HG02798 (cell line): ENCODE results near the gene FUNDC2.

Source experiments
- ATAC-seq: cut with Tn5 transposase; IDR thresholded peaks from one replicate; pipeline ENCODE4 v1.9.1; 2021; ENCODE audit warnings: mild to moderate bottlenecking; ENCODE audit not compliant: unreplicated experiment, poor library complexity

The FUNDC2 gene

DNA sequence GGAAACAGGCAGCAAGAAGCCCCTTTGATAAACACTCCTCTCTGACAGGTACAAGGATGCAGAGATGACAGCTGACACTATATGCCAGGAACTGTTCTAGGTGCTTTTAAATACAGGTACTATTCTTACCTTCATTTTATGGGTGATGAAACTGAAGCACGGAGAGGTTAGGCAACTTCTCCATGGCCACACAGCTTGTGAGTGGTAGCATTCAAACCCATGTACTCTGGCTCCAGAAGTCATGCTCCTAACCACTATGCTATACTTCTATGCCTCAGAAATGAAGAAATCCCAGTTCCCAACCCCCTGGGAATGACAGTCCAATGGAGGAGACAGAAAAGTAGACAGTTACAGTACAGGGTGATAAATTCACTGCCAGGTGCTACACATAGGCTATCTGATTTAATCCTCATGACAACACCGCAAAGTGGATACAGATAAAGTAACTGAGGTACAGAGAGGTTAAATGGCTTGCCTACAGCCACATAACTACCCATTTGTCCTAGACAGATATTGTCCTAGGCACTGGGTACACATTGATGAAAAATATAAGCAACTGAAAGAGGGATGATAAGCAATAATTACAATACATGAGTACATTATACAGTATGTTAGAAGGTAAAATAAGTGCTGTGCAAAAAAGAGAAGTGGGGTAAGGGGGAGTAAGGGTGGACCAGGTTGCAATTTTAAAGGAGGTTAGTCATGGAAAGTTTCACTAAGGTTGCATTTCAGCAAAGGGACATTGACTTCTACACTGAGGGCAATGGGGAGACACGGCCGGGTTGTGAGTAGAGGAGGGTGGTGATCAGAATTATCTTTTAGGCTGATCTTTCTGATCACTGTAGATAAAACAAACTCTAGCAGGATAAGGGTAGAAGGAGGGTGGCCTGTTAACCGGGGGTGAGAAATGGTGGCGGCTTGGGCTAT lies 2.5 kb upstream of the FUNDC2 start:
- no peak for ATAC-seq

DNA sequence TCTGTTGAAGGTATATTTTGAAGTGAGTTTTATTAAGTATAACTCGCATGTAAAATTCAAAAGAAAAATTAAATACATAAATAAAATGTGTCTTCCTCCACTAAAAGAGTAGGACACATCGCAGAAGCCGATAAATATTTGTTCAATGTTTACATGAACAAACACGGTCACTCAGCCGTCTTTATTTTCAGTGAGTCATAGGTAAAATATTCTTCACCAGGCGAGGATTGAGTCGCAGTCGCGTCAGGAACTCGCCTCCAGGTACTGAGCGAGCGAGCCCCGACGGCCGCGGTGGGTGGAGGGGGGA lies 271 bp upstream of the FUNDC2 start:
- ATAC-seq = no peak

DNA sequence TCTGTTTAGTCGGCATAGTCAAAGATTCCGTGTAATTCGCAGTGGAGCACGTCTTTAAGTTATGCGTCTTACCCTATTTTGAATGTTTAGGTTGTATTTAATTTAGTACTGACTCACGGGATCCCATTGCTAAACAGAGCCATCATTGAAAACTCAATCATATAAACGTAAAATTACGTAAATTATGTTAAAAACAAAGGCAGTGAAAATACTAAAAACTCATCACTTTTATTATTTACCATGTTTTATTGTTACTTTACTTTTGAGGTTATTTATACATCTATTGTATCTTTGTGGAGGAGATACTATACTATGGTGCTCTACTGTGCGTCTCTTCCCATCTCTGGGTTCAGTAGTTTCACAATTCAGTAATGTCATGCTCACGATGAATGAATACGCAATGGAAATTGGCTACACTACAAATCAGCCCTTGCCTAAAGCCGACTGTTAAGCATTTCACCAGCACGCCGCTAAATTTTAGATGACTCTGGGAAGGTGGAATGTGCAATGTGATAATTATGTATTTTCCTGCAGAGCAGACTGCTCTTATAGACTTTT lies 944 bp downstream of the FUNDC2 start:
- ATAC-seq = no peak

DNA sequence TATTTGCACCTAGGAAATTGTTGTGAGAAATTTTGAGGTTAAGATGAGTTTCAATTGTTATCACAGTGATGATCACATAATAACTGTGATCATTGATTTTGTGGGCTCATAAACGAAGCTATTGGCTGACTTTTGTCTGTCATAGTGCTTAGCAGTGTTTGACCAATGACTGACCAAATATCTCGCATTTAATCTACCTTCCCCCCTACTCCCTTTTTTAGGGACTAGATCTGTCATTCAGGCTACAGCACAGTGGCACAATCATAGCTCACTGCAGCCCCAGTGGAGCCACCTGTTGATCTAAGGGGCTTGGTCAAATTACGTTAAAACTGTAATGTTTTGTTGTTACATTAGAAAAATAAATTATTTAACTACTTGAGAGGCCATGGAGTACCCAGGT lies 1.5 kb downstream of the FUNDC2 start:
- no peak for ATAC-seq

DNA sequence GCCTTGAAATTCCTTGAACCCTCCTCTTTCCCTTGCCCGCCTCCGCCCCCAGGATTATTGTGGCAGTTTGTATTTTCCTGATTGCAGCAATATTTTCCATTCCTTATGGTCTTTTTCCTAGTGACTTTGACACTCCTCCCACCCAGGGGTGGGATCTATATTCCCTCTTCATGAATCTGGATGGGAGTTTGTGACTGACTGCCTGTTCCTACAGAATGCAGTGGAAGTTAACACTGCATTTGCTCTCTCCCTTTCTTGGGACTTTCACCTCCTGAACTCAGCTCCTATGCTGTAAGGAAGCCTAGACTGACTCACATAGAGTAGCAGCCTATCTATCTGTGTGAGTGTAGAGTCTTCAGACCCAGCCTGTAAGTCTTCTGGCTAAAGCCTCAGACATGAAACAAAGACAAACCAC lies 2.2 kb downstream of the FUNDC2 start:
- no peak for ATAC-seq

DNA sequence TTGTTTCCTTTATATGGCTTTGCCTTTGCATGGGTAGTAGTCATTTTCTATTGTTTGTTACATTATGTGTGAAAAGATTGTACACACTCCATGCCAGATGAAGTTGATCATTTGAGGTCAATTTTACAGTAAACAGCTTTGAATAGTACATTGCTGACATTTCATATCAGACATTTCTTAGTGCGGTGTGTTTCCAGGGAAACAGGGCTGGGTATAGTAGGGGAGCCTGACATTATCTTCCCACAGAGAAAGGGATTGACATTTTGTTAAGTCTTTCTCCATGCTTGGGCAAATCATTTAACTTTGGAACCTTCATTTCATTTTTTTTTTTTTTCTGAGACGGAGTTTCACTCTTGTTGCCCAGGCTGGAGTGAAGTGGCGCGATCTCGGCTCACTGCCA lies 5.0 kb downstream of the FUNDC2 start:
- no peak for ATAC-seq

DNA sequence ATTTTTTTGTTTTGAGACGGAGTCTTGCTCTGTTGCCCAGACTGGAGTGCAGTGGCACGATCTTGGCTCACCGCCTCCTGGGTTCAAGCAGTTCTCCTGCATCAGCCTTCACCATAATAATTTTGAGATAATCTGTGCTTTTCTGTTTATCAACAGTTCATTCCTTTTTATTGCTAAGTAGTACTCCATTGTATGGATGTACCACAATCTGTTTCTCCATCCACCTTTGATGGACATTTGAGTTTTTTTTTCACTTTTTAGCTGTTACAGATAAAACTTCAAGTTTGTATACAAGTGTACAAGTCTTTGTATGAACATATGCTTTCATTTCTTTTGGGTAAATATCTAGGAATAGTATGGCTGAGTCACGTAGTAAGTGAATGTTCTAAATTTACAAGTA lies 9.0 kb downstream of the FUNDC2 start:
- ATAC-seq = no peak

DNA sequence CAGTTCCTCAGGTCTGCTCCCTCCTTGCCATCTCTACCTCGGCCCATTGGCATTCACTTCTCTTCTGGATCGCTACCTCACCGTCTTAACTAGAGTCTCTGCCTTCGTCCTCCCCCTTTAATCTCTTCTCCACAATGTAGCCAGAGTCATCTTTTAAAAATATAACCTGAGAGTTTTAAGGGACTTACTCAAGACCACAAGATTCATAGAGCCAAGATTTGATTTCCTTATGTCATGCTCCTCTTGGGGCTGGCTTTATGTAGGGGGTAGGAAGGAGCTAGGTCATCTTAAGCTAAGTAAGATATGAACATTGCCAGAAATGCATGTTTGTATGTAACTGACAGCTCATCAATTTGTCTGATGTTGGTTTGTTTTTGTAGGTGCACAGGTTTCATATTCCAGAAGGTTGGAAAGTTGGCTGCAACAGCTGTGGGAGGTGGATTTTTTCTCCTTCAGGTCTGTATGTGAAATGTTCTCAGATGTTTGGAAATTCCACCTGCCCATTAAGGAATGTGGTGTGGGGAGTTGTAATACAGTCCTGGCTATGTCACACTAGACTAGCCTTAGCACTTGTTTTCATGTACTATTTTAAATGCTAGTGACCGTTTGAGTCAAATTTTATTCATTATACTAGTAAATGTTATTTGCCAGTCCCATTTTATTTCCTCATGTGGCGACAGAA lies 19.6 kb downstream of the FUNDC2 start:
- no peak for ATAC-seq

DNA sequence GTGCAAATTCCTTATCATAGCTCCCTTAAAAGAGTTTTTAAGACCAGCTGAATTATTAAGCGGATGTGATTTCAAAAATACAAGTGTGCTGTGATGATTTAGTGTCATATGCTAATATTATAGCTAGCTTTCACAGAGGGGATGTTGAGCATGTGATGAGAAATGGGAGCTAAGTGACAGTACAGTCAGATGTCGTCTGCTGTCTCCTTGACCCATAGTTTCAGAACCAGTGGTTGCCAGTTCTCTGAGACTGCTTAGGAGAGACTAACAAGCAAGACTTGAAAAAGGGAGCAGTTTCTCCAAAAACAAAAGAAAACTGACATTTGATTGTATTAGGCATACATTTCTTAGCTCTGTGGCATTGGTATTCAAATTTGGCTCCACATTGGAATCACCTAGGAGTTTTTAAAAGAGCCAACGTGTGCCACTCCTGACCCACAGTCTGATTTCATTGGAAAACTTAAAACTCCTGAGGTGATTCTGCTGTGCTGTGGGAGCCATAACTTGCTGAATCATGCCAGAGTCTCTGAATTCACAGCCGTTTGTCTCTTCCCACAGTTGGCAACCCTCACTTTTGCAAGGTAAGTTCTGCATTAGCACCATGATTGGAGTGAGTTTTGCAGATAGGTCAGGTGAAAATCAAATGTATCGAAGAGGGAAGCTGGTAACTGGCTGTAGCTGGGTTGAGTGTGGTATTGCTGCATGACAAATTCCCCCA lies 20.3 kb downstream of the FUNDC2 start:
- ATAC-seq = no peak

DNA sequence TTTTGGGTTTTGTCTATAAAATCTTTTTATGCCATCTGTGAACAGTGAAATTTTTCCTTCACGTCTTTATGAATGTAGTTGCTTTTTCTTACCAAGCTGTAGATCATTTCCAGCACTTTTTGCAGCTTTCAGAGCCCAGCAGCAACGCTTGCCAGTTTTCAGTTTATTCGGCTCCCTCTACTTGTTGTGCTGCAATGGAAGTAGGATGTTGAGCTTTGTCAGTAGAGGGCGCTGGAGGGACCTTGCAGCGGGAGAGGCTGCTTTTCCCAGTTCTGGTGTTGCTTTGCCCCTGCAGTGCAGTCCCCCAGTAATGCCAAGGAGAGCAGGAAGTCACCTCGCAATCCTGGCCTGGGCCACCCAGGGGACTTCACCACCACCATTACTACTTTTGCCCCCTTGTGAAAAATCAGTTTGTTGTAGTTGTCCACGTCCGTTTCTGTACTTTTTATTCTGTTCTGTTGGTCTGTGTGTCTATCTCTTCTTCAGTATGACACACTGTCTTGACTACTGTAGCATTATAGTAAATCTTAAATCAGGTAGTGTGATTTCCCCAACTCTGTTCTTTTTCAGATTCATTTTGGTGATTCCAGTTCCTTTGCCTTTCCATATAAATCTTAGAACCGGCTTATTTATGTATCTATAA lies 22.5 kb downstream of the FUNDC2 start:
- ATAC-seq = no peak

DNA sequence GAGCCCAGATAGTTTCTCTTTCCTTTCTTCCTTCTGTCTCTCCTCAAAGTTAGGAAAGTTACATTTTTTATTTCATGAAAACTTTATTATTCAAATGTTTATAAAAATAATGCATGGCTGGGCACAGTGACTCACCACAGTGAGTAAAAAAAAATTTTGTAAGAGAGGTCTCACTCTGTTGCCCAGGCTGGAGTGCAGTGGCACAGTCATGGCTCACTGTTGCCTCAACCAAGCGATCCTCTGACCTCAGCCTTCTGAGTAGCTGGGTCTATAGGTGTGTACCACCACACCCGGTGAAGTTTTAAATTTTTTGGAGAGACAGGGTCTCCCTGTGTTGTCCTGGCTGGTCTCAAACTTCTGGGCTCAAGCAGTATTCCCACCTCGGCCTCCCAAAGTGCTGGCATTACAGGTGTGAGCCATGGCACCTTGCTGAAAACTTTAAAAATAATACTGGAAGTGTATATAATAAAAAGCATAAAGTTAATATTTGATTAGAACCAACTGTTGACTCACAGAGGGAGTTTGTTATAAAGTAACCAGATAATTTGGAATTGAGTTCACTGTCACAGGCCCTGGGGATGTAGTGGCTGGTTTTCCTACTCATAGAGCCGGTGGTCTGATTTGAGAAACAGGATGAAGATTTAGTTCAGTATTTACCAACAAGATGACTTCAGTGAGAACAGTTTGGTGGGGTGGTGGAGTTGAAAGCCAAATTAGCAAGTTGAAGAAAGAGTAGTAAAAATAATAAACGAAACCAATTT lies 26.3 kb downstream of the FUNDC2 start:
- ATAC-seq = no peak

DNA sequence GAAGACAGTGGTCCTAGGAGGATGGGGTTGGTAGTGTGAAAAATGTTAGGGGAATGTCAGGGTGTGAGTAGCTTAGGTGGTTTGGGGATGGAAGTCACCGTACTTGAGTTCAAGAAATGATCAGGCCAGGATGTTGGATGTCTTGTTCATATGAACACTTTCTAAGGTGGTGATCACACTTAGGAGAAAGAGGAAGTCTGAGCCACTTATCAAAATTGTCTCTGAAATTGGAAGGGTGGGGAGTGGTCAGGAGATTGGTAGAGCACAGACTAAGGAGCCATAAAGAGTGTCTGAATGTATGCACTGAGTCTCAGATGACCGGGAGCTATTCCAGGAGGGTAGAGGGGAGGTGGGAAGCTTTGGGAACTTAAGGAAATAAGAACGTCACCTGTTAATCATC lies 27.0 kb downstream of the FUNDC2 start:
- no peak for ATAC-seq

DNA sequence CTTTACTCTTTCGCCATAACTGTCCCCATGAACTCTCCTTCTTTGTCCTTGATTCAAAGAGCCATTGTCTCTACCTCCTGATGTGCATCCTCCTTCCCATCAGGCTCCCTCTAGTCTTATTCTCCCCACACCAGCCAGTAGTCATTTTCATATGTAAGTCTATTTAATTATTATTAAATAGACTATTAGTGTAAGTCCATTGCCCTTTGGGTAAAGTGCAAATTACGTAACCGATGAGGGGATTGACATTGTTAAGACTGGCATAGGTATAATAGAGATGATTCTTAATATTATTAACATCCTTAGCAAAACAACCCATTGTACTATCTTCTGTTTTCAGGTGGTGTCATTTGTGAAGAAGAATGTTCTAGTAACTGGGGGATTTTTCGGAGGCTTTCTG lies 27.6 kb downstream of the FUNDC2 start:
- ATAC-seq = no peak

DNA sequence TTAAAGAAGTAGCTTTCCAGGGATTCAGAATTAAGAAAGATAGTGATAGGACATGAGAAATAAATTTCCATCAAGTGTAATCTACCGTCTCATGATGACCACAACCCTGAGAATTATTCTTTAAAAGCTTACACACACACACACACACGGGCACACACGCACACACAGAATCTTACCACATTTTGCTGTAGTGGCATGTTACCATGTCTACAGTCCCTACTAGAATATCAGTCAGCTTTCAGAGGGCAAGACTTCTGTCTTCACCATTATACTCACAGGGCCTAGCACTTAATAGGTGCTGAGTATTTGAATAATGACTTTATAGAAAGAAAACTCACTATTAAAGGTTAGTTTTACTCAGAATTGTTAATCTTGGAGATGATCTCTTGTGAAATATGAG lies 28.9 kb downstream of the FUNDC2 start:
- no peak for ATAC-seq

DNA sequence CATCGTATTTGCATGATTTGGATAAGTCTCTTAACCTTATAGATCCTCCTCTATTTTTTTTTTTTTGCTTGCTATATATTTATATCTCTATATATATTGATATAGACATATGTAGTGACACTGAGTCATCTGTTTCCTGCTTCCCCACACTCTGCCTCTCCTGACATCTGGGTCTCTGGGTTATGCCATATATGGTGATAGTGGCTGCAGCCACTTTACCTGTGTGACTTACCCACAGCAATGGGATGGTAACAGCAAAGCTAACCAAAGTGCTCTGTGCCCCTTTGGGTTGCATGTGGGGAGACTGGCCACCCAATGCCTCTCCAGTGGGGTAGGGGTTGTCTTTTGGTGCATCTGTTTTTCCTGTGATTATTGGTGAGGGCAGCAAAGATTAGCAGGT lies 29.8 kb downstream of the FUNDC2 start:
- no peak for ATAC-seq

DNA sequence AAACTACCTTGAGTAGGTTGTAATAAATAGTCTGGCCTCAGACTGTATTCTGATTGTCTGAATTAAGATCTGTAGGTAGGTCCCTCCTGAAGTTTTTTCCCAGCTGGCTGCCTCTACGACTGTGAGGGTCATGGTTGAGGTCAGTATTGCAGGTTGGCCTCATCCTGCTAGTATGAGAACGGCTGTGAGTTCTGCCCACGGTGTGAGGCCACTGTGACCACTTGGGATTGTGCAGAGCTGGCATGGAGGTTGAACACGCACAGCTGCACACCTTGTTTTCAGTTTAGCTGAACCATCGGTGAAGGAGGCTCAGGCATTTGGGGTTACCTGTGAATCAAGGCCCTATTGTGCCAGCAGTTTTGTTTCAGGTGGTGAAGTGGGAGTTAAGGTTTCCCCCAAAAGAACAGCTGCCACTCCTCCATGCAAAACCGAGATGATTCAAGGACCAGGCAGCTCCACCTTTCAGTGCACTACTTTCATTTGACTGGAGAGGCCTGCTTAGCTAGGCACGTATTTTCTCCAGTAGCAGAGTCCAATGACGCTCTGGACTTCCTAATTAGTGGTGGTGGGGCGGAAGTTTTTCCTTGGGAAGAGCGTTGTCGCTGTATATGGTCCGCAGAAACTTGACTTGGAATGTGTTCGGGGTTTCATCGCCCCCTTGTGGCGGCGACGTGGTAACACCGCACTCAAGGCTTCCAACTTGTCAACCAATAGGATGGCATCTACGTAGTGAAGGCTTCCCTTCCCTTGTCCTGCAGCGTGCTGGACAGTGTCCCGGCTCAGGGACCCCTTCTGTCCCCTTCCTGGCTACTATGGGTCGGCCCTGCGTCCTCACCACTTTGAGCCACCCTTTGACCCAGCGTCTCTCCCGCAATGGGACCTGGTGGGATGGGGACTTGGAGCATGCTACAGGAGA lies 30.5 kb downstream of the FUNDC2 start:
- peak; percentile 76 for ATAC-seq

DNA sequence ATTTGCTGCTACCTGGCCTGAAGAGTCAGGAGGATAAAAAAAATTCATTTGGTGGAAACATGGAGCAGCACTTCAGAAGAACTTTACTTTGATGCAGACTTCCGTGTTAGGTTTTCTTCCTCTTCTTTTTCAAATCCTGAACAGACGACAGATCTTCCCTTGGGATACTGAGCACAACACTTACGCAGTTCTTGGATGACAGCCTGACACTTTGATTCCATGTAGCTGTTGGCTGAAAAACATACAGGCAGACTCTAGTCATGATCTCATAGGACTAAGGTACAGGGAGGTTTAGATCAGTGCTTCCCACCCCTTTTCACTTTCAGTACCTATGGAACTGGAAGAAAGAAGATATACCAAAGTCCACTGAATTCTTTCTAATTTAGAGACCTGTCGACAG lies 35.1 kb downstream of the FUNDC2 start:
- ATAC-seq = no peak

DNA sequence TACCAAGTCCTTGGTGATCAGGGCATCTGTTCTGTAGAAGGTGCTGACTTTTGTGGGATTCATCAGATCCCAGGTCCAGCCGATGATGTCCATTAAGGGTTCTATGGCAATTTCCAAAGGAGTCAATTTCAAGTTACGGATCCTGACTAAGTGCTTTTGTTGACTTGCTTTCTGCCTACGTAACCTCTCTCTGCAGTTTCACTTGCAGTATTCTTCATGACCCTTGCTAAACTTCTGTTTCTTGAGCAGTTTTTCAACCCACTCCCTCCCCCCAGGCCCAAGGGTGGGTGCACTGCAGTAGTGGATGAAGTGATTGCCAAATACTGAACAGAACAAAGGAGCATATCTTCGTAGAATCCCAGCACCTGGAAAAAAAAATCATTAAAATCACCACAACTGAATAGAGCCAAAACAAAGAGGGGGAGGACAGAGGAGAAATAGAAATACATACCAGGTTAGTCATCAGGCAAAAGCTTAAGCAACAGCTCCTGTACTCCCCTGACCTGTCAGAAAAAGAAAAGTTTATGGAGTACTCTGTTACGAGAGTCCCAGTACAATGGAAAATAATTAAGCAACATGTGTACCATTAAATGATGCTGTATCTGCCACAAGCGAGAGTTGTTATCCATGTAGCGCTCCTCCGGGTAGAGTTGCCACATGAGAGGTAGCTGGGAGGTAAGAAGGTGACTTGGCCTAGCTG lies 38.5 kb downstream of the FUNDC2 start:
- ATAC-seq = no peak
